Activated CD8-positive, alpha-beta memory T cell treated with anti-CD3 and anti-CD28 coated beads for 4 hours (primary cell): ENCODE results near the gene ALK.

Source experiments
- DNase-seq, 2 donors: peaks; one replicate each; pipeline ENCODE4 v3.0.0-alpha.2; 2020; ENCODE audit warnings: low read depth in 2 of 2

ALK gene

DNA sequence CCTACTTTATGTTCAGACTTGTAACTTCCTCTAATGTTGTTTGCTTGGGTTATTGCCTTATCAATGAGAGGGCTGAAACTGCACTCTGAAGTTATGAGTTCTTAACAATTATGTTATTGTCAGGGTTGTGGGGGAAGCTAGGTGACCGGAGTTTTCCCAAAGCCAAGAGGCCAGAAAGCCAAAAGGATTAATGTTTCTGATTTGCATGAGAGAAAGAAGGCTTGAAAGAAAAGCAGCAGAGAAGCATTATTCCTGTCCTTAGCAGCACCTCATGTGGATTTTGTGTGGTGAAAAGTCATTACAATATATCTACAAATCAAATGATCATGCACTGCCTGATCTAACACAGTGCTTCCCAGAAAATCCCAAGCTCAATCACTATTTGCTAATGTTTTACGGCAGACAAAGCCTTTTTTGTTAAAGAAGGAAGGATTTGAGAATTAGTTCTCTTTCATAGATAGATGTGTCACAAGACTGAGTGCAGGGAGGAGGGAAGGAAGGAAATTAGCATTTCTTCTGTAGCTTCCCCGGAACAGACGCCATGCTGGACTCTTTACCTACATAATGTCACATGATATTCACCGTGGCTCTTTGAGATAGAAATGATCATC is 203.2 kb downstream of the ALK start:
- DNase-seq, result no peak

- DNase-seq, result no peak
Measured at GRCh38 chr2:29715655-29716054, 205.7 kb downstream of the ALK start.

DNA sequence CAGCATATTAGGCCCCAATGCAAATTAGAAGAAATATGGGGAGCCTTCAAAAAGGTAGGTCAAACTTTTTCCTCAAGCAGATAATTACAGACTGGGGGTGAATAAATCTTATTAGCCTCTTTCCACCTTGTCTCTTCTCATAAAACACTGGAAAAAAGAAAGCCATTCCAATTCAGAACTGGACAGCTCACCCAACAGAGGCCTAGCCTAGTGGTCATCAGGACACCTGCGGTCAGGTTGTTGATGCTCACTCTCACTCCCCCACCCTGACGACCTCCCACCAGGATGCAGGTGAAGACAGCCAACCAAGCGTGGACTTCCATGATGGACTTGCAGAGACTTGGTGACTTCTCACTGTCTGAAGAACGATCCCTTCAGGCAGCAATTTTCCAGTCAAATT is 207.1 kb downstream of the ALK start:
- no peak for DNase-seq

- DNase-seq, result no peak
Measured at GRCh38 chr2:29706171-29706720, 215.1 kb downstream of the ALK start.

GRCh38 chr2:29705616-29706015 is 215.8 kb downstream of the ALK start:
- DNase-seq, result no peak

DNA sequence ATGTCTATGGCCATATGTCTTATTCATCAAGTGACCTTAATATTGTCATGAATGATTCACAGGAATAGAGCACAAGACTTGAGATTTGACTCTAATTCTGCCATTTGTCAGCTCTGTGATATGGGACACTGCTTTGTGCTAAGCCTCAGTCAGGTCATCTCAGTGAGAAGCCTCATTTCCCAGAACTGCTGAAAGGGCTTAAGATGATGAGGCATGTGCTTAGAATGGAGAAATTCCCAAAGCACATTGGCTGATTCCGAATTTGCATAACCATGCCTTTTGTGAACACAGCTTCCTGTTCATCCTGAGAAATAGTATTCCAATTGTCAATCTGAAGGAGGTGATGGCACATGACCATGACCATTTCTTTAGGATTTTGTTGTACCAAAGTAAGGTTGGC is 218.1 kb downstream of the ALK start:
- no peak for DNase-seq

DNA sequence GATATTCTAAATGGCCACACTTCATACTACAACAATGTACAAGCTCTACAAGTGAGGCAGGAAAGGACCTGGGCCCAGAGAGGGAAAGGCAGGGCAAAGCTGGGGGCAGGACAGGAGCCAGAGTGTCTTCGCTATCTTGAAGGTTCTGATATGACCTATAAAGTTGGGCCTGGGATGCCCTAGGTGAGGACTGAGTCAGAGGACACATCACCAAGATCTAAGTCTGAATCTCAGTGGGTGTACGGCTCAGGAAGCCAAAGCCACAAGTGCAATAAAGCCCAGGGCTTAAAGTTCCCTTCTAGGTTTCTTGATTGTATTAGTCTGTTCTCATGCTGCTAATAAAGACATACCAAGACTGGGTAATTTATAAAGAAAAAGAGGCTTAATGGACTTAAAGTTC is 219.1 kb downstream of the ALK start:
- DNase-seq, result no peak

GRCh38 chr2:29700560-29700959 is 220.8 kb downstream of the ALK start:
- DNase-seq, result no peak

DNA sequence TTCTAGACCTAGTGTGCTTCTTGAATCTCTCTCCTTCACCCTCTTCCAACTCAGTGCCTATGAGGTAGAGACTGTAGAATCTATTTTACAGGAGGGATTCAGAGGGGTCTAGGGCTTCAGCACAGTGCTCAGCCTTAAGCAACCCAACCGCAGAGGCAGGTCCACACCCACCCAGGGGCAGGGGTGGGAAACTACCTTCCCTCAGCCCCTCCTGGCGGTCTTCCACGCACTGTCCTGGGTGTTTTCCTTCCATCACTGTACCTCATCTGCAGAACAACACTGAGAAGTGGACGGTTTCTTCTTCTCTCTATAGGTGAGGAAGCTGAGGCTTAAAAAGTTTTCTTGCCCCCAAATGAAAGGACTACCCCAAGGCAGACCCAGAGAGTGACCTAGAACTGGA is 222.3 kb downstream of the ALK start:
- DNase-seq, result no peak

DNA sequence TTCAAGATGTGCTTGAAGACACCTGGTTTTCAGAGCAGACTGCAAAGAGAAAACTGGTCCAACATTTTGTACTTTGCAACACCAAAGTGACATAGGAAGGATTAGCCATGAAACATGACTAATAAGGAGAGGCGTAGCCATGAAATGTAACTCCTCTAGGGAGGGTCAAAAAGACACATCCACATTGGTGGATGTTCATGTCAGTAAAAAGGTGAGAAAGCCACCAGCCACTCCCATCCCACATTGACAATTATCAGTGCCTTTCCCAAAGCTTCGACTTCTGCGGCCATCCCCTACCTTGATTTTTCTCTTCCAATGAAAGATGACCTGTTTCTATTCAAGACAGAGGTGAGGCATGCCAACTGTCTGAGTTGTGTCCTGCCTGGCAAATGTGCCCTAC is 223.2 kb downstream of the ALK start:
- no peak for DNase-seq

GRCh38 chr2:29697715-29698114 is 223.7 kb downstream of the ALK start:
- no peak for DNase-seq

- DNase-seq, result no peak
Measured at GRCh38 chr2:29697181-29697580, 224.2 kb downstream of the ALK start.

DNA sequence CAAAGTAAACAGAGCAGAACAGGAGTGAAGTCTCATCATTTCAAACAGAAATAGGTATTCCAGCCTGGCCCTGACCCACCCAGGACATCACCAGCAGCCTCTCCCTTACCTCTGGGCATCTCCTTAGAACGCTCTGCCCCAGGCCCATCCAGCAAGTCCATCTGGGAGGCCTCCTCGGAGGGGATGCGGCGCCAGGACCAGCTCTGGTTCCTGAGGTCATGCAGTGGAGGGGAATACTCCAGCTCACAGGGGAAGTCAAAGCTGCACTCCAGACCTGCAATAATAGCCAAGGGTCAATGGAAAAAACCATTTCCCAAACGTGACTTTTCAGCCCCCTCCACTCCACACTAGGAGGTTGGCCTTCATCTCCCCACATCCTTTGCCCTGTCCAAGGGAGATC is 226.6 kb downstream of the ALK start:
- no peak for DNase-seq

- DNase-seq, result no peak
Measured at GRCh38 chr2:29691391-29691950, 229.9 kb downstream of the ALK start.

DNA sequence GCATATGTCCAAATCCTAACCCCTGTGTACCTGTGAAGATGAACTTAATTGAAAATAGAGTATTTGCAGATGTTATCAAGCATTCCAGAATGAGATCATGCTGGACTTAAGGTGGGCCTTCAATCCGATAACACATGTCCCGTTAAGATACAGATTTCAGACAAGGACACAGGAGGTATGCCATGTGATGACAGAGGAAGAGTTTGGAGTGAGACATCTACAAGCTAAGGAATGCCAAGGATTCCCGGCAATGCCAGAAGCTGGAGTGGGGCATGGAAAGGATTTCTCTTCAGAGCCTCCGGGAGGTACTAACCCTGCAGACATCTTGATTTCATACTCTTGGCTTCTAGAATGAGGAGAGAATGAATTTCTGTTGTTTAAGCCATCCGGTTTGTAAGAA is 231.7 kb downstream of the ALK start:
- no peak for DNase-seq

DNA sequence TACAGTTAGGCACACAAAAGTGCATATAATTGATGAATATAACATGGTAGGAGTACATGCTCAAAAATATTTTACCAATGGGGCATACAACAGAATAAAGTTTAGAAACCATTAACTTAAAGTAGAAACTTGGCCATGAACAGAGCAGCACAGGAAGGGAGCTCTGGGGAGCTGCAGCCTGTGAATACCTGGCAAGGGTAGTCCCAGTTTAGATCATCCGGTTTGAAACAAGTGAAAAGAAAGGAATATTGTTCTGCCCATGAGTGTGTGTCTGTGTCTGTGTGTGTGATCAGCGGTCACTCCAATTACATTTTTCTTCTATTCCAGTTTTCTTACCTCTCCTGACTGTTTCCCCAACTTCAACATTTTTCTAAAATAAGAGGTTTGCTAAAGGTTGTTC is 233.0 kb downstream of the ALK start:
- no peak for DNase-seq

DNA sequence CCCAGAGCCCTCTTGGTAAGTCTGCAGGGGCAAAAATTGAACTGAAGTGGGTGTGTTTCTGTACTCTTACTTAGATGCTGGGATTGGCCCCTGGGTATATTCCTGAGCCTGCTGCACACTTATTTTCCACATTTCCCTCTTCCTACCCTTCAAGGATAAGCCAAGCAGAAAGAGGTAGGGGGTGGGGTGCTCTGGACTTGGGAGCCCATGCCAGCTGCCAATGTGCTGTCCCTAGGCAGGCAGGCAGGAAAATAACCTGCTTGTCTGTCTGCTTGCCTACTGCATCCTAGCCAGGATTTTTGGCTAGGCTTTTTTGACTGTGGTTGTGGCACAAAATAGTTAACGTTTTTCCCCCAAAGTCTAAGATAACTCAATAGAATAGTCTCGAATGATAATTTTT is 234.3 kb downstream of the ALK start:
- DNase-seq, result no peak

DNA sequence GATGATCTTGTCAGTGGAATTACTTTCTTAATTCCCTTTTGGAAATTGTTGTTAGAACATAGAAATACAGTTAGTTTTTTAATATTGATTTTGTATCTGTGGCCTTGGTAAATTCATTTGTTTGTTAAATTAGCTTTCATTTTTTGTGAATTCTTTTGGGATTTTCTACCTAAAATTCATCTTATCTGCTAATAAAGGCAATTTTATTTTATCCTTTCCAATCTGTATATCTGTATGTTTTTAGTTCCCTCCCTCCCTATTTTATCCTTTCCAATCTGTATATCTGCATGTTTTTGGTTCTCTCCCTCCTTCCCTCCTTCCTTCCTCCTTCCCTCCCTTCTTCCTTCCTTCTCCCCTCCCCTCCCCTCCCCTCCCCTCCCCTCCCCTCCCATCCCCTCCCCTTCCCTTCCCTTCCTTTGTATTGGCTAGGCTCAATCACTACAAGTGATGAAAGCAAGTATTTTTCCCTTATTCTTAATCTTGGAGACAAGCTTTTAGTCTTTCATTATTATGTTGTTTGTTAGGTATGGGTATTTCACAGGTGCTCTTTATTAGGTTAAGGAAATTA is 244.4 kb downstream of the ALK start:
- no peak for DNase-seq

DNA sequence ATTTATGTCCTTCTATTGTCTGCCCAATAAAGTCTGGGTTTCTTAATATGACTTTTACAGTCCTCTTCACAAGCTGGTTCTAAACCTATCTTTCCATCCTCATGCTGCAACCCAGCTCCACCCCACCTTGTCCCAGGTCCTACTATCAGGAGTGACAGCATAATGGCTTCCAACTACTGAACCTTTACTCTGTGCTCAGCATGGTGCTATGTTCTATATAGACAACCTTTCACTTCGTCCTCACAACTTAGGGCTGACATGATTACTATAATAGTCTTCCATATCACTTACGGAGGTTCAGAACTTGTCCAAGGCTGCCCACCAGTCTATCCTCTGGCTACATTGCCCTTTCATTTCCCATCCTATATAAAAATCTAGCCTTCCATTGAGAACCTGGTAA is 256.8 kb downstream of the ALK start:
- no peak for DNase-seq

GRCh38 chr2:29663268-29663667 is 258.1 kb downstream of the ALK start:
- DNase-seq, result no peak

GRCh38 chr2:29662861-29663260 is 258.5 kb downstream of the ALK start:
- DNase-seq, result no peak

GRCh38 chr2:29660201-29660600 is 261.2 kb downstream of the ALK start:
- no peak for DNase-seq

GRCh38 chr2:29659178-29659577 is 262.2 kb downstream of the ALK start:
- no peak for DNase-seq

GRCh38 chr2:29657674-29658073 is 263.7 kb downstream of the ALK start:
- no peak for DNase-seq
